Anterior cingulate cortex (tissue), 58 donors: ENCODE data around the gene NDUFS6.
"Not testable (repeated sequence)": the region's sequence is repeated elsewhere in the genome, so short reads cannot be mapped to it uniquely, and the experiment has no call there.

Experiments
- DNase-seq, 58 donors: peaks; one replicate each; lab custom pipeline; 2025; lab: John Stamatoyannopoulos, UW

NDUFS6 gene

GRCh38 chr5:1781726-1782384 is 19.4 kb upstream of the NDUFS6 start:
- DNase-seq, result no peak

GRCh38 chr5:1782385-1783215 is 18.6 kb upstream of the NDUFS6 start:
- no peak for DNase-seq

GRCh38 chr5:1783216-1783554 is 18.0 kb upstream of the NDUFS6 start:
- no peak for DNase-seq

GRCh38 chr5:1784197-1785050 is 16.8 kb upstream of the NDUFS6 start:
- no peak for DNase-seq

GRCh38 chr5:1785062-1785461 is 16.1 kb upstream of the NDUFS6 start:
- no peak for DNase-seq

GRCh38 chr5:1785984-1786383 is 15.2 kb upstream of the NDUFS6 start:
- DNase-seq, result no peak

GRCh38 chr5:1786621-1787471 is 14.4 kb upstream of the NDUFS6 start:
- no peak for DNase-seq

- no peak for DNase-seq
Measured at GRCh38 chr5:1787472-1788047, 13.6 kb upstream of the NDUFS6 start.

- DNase-seq, result no peak
Measured at GRCh38 chr5:1788200-1788599, 13.0 kb upstream of the NDUFS6 start.

GRCh38 chr5:1788828-1789227 is 12.4 kb upstream of the NDUFS6 start:
- no peak for DNase-seq

GRCh38 chr5:1789438-1789833 is 11.8 kb upstream of the NDUFS6 start:
- DNase-seq, result not testable (repeated sequence)

GRCh38 chr5:1789834-1790471 is 11.3 kb upstream of the NDUFS6 start:
- no peak for DNase-seq

GRCh38 chr5:1791176-1791575 is 10.0 kb upstream of the NDUFS6 start:
- DNase-seq, result no peak

- no peak for DNase-seq
Measured at GRCh38 chr5:1792842-1793266, 8.4 kb upstream of the NDUFS6 start.

GRCh38 chr5:1793301-1793740 is 7.9 kb upstream of the NDUFS6 start:
- no peak for DNase-seq

- DNase-seq, result no peak
Measured at GRCh38 chr5:1793966-1794900, 7.0 kb upstream of the NDUFS6 start.

GRCh38 chr5:1794901-1795290 is 6.3 kb upstream of the NDUFS6 start:
- DNase-seq, result no peak

- no peak for DNase-seq
Measured at GRCh38 chr5:1795506-1795905, 5.7 kb upstream of the NDUFS6 start.
